HuH-7 (cell line): Measurements from ENCODE around the gene CD27.

Experiments used
- DNase-seq: peaks from one replicate; pipeline ENCODE4 v3.0.0; 2011; ENCODE audit warnings: low spot score

CD27 gene

GRCh38 chr12:6434205-6435140 is 10.3 kb upstream of the CD27 start:
- DNase-seq, result no peak

GRCh38 chr12:6435961-6436715 is 8.6 kb upstream of the CD27 start:
- no peak for DNase-seq

- no peak for DNase-seq
These were observed 7.2 kb upstream of the CD27 start for GRCh38 chr12:6437586-6437985.

- no peak for DNase-seq
These were observed 6.4 kb upstream of the CD27 start for GRCh38 chr12:6438345-6438744.

- DNase-seq, result no peak
These were observed 4.4 kb upstream of the CD27 start for GRCh38 chr12:6440391-6440790.

- no peak for DNase-seq
These were observed 1.9 kb upstream of the CD27 start for GRCh38 chr12:6442836-6443235.

- no peak for DNase-seq
These were observed 1.3 kb upstream of the CD27 start for GRCh38 chr12:6443361-6443983.

- no peak for DNase-seq
These were observed 724 bp upstream of the CD27 start for GRCh38 chr12:6444031-6444430.

- no peak for DNase-seq
These were observed 5.5 kb downstream of the CD27 start for GRCh38 chr12:6450091-6450868.

- no peak for DNase-seq
These were observed 6.2 kb downstream of the CD27 start for GRCh38 chr12:6450869-6451347.

- peak; percentile 43 for DNase-seq
These were observed 6.8 kb downstream of the CD27 start, which contains the start of gene TAPBPL for GRCh38 chr12:6451348-6452244. TSS of gene TAPBPL (plus strand) at chr12:6452042. CDS start at chr12:6452249, 207 bp downstream.

- no peak for DNase-seq
These were observed 7.6 kb downstream of the CD27 start for GRCh38 chr12:6452245-6452943.

- no peak for DNase-seq
These were observed 8.3 kb downstream of the CD27 start for GRCh38 chr12:6452944-6453630.

- no peak for DNase-seq
These were observed 12.6 kb downstream of the CD27 start for GRCh38 chr12:6457220-6457945.

GRCh38 chr12:6458281-6459003 is 13.7 kb downstream of the CD27 start:
- no peak for DNase-seq

GRCh38 chr12:6459004-6459337 is 14.2 kb downstream of the CD27 start:
- no peak for DNase-seq

GRCh38 chr12:6460751-6461371 is 16.1 kb downstream of the CD27 start:
- DNase-seq, result no peak
